ENCODE results near the gene SRMS. TPM values are rescaled to one million over a fixed set of nuclear protein-coding genes. Genes with fewer than 3 reads are reported as not detected.

SRMS gene
- total RNA-seq, 1 donor from 2014 or later, result 0.16 TPM

DNA sequence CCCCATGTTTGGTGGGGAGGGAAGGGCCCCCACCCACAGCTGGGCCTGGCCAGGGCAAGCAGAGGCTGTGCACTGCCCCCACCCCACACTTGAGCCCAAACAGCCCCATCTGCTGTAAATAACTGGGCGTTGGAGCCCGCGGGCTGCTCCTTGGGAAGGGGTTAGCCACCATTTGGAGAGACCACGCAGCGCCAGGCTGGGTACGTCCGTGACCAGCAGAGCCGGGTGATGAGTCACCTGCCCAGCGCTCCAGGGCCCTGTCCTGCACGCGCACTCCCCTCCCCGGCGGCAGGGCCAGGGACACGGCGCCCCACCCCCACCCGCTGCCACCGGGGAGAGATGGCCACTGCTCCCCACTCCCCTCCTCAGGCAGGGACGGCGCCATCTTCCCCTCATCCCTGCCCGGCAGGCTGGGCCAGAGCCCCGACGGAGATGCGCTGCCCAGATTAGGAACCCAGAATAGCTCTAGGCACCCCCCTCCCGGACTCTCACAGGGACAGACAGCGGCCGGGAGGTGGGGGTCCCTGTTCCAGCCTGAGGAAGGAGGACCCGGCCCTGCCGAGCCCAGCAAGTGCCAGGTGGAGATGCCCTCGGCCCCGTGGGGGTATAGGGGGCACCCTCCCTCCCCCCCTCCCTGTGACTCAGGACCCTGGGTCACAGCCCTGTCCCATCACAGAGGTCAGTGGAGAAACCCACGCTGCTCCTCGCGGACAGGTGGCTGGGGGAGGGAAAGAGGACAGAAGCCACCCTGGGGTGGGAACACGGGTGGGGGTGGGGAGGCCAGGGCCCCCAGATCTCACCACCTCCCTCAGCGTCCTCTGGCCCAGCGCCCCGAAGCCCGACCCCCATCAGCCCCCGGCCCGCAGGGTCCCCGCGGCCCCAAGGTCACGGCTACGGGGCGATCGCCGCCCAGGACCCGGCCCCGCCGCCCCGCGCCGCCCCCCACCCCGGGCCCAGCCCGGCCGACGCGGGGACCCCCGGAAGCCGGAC is 49.3 kb downstream of the SRMS start:
- POLR2A ChIA-PET, result interaction anchor here (2.8 kb wide), 1 partner anchor 22 kb away, joined by 21 read pairs; the partner anchor contains the start of gene PPDPF
- H3K9me3 Mint-ChIP-seq, result no peaks in the 10 kb centered on the region
- H3K27me3 Mint-ChIP-seq, result peaks cover 10% of the 10 kb centered on the region
- intact Hi-C loops (cut with micrococcal nuclease), result loop anchor here (5.0 kb wide), 1 partner anchor 624 kb away; no protein-coding TSS in a partner anchor
- ATAC-seq (ENCODE audit: low read depth) (no peak), DNase-seq (no peak)
- TF ChIP-seq, protein P1, sequence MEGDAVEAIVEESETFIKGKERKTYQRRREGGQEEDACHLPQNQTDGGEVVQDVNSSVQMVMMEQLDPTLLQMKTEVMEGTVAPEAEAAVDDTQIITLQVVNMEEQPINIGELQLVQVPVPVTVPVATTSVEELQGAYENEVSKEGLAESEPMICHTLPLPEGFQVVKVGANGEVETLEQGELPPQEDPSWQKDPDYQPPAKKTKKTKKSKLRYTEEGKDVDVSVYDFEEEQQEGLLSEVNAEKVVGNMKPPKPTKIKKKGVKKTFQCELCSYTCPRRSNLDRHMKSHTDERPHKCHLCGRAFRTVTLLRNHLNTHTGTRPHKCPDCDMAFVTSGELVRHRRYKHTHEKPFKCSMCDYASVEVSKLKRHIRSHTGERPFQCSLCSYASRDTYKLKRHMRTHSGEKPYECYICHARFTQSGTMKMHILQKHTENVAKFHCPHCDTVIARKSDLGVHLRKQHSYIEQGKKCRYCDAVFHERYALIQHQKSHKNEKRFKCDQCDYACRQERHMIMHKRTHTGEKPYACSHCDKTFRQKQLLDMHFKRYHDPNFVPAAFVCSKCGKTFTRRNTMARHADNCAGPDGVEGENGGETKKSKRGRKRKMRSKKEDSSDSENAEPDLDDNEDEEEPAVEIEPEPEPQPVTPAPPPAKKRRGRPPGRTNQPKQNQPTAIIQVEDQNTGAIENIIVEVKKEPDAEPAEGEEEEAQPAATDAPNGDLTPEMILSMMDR (IDR thresholded peaks at IDR 0.05), result no peak
- peaks cover 4% of the 10 kb centered on the region for H3K4me1 Mint-ChIP-seq
- H3K27ac Mint-ChIP-seq, result no peak overlapping the region
- CTCF ChIA-PET, result interaction anchor here (2.3 kb wide), 1 partner anchor 475 kb away, joined by 12 read pairs; no protein-coding TSS in a partner anchor
- H3K36me3 Mint-ChIP-seq (ENCODE audit: low read depth), result no peaks in the 10 kb centered on the region
- H3K4me3 Mint-ChIP-seq, result peak overlapping the region; percentile 56

DNA sequence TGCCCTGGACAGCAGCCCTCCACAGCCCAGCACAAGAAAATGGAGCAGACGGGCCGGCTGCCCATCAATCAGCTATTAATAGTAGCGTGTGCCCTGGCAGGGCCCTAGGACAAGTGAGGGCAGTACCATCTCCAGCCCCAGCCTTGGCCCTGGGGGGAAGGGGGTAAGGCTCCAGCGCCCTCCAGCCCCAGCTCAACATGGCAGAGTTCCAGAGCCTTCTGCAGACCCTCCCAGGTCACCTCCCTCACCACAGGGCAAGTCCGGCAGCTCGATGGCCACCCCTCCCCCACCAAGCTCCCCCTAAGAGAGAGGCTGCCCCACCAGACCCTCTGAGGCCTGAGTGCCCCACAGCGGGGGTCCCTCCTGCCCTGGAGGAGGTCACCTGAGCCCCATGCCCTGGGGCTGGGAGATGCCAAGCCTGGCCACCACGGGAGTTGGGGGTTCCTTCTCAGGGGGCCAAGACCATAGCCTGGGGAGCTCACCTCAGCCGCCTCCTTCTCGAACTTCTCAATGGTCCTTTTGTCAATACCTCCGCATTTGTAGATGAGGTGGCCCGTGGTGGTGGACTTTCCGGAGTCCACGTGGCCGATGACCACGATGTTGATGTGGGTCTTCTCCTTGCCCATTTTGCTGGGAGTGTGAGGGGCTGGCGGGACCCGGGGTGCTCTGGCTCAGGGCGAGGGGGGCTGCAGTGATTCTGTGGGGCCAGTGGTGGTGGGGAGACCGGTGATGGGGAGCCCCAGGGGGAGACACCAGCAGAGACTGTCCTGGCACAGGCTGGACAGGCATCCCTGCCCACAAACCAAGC is 50.2 kb downstream of the SRMS start:
- TF ChIP-seq, protein P1 (IDR thresholded peaks at IDR 0.05), result no peak
- DNase-seq (no peak), ATAC-seq (ENCODE audit: low read depth) (no peak)
- no peak overlapping the region for H3K4me3 Mint-ChIP-seq
- CTCF ChIA-PET, result interaction anchor here (0.6 to 2.3 kb wide), 8 partner anchors 24 to 541 kb away, joined by 3 to 12 read pairs (median 4); partner anchors contain the start of genes PPDPF, PTK6 and TPD52L2
- no peak overlapping the region for H3K27ac Mint-ChIP-seq
- H3K36me3 Mint-ChIP-seq (ENCODE audit: low read depth), result no peaks in the 10 kb centered on the region
- POLR2A ChIA-PET, result interaction anchor here (0.6 to 2.8 kb wide), 3 partner anchors 23 to 169 kb away, joined by 3 to 21 read pairs (median 5); partner anchors contain the start of gene PPDPF
- peaks cover 10% of the 10 kb centered on the region for H3K27me3 Mint-ChIP-seq
- no peaks in the 10 kb centered on the region for H3K9me3 Mint-ChIP-seq
- intact Hi-C loops (cut with micrococcal nuclease), result loop anchor here (5.0 kb wide), 1 partner anchor 625 kb away; no protein-coding TSS in a partner anchor
- H3K4me1 Mint-ChIP-seq, result peaks cover 4% of the 10 kb centered on the region

DNA sequence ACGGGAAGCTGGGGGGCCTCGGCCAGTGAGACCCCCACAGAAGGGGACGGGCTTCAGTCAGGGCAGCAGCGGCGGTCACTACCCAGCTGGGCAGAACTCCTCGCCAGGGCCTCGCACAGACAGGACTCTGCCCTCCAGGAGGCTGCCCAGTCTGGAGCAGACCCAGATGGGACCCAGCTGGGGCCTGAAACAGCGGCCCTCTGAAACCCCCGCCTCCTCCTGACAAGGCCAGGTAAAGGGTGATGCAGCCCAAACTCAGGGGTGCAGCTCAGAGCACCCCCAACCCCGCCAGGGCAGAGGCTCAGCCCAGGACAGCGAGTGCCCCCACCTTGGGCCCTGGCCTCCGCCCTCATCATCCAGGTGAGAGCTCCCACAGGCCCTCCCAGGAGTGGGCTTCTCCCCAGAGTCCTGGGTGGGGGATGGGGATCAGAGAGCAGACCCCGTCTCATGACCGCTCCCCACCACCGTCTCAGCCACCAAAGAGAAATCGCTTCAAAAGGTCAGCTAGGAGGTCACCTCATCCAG is 50.9 kb downstream of the SRMS start:
- no peak for DNase-seq
- H3K27me3 Mint-ChIP-seq, result peaks cover 10% of the 10 kb centered on the region

More for the DNA sequence above, 50.9 kb downstream of the SRMS start:
- intact Hi-C loops (cut with micrococcal nuclease), result loop anchor here (1.0 to 5.0 kb wide), 7 partner anchors 24 to 626 kb away; partner anchors contain the start of genes PPDPF and PTK6
- no peak overlapping the region for H3K27ac Mint-ChIP-seq
- no peak for ATAC-seq (ENCODE audit: low read depth)
- TF ChIP-seq, protein P1 (IDR thresholded peaks at IDR 0.05), result no peak
- no peaks in the 10 kb centered on the region for H3K36me3 Mint-ChIP-seq (ENCODE audit: low read depth)
- POLR2A ChIA-PET, result interaction anchor here (0.6 to 2.8 kb wide), 6 partner anchors 23 to 626 kb away, joined by 3 to 21 read pairs (median 5); partner anchors contain the start of gene PPDPF
- no peak overlapping the region for H3K4me3 Mint-ChIP-seq
- CTCF ChIA-PET, result interaction anchor here (0.6 to 2.3 kb wide), 11 partner anchors 13 to 542 kb away, joined by 3 to 12 read pairs (median 4); partner anchors contain the start of genes PPDPF, PTK6 and TPD52L2
- H3K9me3 Mint-ChIP-seq, result no peaks in the 10 kb centered on the region
- H3K4me1 Mint-ChIP-seq, result peaks cover 4% of the 10 kb centered on the region

Measured in activated B cell treated with CpG ODN at 0.5 μM for 24 hours (primary cell).